MM.1S (cell line): ENCODE data around the gene LGALS14.

Experiments used
- EZH2 ChIP-seq: fragments of 300-600 bp; sonication (generic); optimal IDR thresholded peaks from 2 replicates; pipeline ENCODE3; 2017; ENCODE audit warnings: low read depth, mild to moderate bottlenecking, antibody characterized with exemption, low read length, mixed read lengths
- EZH2phosphoT487 ChIP-seq: fragments of 300-600 bp; sonication (generic); IDR thresholded peaks from 2 replicates; pipeline ENCODE4 v1.6.1; 2018; ENCODE audit warnings: antibody characterized with exemption, low read length

GRCh38 chr19:39686739-39687138 lies 17.5 kb upstream of the LGALS14 start:
- TF ChIP-seq EZH2, result no peak
- no peak for TF ChIP-seq EZH2phosphoT487
